GM23338 (cell line): ENCODE measurements around the gene AKTIP.

Experiments
- CREB1 ChIP-seq: fragments of 250-450 bp; sonication (Bioruptor Pico); IDR thresholded peaks from 2 replicates; pipeline ENCODE4 v1.5.0; 2020; ENCODE audit warnings: low read depth, mild to moderate bottlenecking, moderate library complexity
- ETS1 ChIP-seq: IDR thresholded peaks from 2 replicates; pipeline ENCODE4 v1.6.1; 2016; ENCODE audit warnings: antibody characterized with exemption
- EZH2 ChIP-seq: fragments of 200-600 bp; sonication (generic); IDR thresholded peaks from one replicate; pipeline ENCODE4 v1.8.0; 2017; ENCODE audit warnings: antibody characterized with exemption, mild to moderate bottlenecking, low read depth; ENCODE audit not compliant: unreplicated experiment
- EZH2phosphoT487 ChIP-seq: fragments of 200-600 bp; sonication (generic); IDR thresholded peaks from one replicate; pipeline ENCODE4 v1.8.1; 2018; ENCODE audit warnings: antibody characterized with exemption; ENCODE audit not compliant: unreplicated experiment
- JUNB ChIP-seq: IDR thresholded peaks from one replicate; pipeline ENCODE4 v1.6.1; 2016; ENCODE audit warnings: antibody characterized with exemption; ENCODE audit not compliant: unreplicated experiment
- NANOG ChIP-seq: IDR thresholded peaks from 2 replicates; pipeline ENCODE4 v1.6.1; 2016; ENCODE audit warnings: antibody characterized with exemption, borderline replicate concordance
- POLR2AphosphoS5 ChIP-seq: IDR thresholded peaks from 2 replicates; pipeline ENCODE4 v1.6.1; 2016; ENCODE audit warnings: antibody characterized with exemption, low read depth
- REST ChIP-seq: IDR thresholded peaks from one replicate; pipeline ENCODE4 v1.6.1; 2018; ENCODE audit warnings: antibody characterized with exemption; ENCODE audit not compliant: unreplicated experiment
- TF ChIP-seq, protein P1 (sequence below), 2 experiments: fragments of 200-600 bp in 1 of 2; sonication (generic) in 1 of 2; conservative IDR thresholded peaks; 2 replicates each; pipeline versions ENCODE4 v1.5.1 to v1.6.1; 2016 to 2017; ENCODE audit warnings: antibody characterized with exemption in 2 of 2, low read depth in 2 of 2, mild to moderate bottlenecking in 2 of 2, moderate library complexity in 1 of 2

- no peak for TF ChIP-seq EZH2
- TF ChIP-seq, protein P1, sequence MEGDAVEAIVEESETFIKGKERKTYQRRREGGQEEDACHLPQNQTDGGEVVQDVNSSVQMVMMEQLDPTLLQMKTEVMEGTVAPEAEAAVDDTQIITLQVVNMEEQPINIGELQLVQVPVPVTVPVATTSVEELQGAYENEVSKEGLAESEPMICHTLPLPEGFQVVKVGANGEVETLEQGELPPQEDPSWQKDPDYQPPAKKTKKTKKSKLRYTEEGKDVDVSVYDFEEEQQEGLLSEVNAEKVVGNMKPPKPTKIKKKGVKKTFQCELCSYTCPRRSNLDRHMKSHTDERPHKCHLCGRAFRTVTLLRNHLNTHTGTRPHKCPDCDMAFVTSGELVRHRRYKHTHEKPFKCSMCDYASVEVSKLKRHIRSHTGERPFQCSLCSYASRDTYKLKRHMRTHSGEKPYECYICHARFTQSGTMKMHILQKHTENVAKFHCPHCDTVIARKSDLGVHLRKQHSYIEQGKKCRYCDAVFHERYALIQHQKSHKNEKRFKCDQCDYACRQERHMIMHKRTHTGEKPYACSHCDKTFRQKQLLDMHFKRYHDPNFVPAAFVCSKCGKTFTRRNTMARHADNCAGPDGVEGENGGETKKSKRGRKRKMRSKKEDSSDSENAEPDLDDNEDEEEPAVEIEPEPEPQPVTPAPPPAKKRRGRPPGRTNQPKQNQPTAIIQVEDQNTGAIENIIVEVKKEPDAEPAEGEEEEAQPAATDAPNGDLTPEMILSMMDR (conservative IDR thresholded peaks at IDR 0.05; ENCODE audit: low read depth in 2 of 2) = peak; percentile 82 to 96
- TF ChIP-seq EZH2phosphoT487 = no peak
- no peak for TF ChIP-seq POLR2AphosphoS5
- TF ChIP-seq JUNB = no peak
- TF ChIP-seq CREB1 (CRISPR knock-in tag) = no peak
- TF ChIP-seq NANOG = no peak
- TF ChIP-seq ETS1 = no peak
- TF ChIP-seq REST = no peak
These were observed 7.1 kb upstream of the AKTIP start for GRCh38 chr16:53509906-53510703.
